ENCODE measurements around the gene AIPL1. TPM values are rescaled to one million over a fixed set of nuclear protein-coding genes. Genes with fewer than 3 reads are reported as not detected.

The AIPL1 gene
- total RNA-seq, 2 experiments from 2014 or later, result not detected

- CTCF ChIA-PET (ENCODE audit: unreplicated experiment), result no interaction called here
- DNase-seq (ENCODE audit: low spot score), result peak; percentile 78
- TF ChIP-seq, protein P1, sequence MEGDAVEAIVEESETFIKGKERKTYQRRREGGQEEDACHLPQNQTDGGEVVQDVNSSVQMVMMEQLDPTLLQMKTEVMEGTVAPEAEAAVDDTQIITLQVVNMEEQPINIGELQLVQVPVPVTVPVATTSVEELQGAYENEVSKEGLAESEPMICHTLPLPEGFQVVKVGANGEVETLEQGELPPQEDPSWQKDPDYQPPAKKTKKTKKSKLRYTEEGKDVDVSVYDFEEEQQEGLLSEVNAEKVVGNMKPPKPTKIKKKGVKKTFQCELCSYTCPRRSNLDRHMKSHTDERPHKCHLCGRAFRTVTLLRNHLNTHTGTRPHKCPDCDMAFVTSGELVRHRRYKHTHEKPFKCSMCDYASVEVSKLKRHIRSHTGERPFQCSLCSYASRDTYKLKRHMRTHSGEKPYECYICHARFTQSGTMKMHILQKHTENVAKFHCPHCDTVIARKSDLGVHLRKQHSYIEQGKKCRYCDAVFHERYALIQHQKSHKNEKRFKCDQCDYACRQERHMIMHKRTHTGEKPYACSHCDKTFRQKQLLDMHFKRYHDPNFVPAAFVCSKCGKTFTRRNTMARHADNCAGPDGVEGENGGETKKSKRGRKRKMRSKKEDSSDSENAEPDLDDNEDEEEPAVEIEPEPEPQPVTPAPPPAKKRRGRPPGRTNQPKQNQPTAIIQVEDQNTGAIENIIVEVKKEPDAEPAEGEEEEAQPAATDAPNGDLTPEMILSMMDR (conservative IDR thresholded peaks at IDR 0.05; ENCODE audit: low read length), result no peak
- no peak for TF ChIP-seq EZH2phosphoT487 (IDR thresholded peaks at IDR 0.05; ENCODE audit: borderline replicate concordance, low read depth, low read length)
- POLR2A ChIA-PET, result no interaction called here
- intact Hi-C loops (cut with micrococcal nuclease; ENCODE audit: unreplicated experiment), result no loop called here
- H3K36me3 ChIP-seq (ENCODE audit: insufficient read depth, low read length), result no peaks in the 10 kb centered on the region
- H4K20me1 ChIP-seq (ENCODE audit: insufficient read depth, low read length), result no peaks in the 10 kb centered on the region
- no peak overlapping the region for H3K27ac ChIP-seq (ENCODE audit: low read depth, low read length, poor library complexity, severe bottlenecking)
- peak overlapping the region; percentile 43 for H3K4me2 ChIP-seq (ENCODE audit: low read length)
- H3K79me2 ChIP-seq (ENCODE audit: insufficient read depth, low read depth, low read length), result no peaks in the 10 kb centered on the region
- H3K4me1 ChIP-seq (ENCODE audit: insufficient read depth, low read length, poor library complexity, severe bottlenecking), result peaks cover 15% of the 10 kb centered on the region
- no peaks in the 10 kb centered on the region for H3K9me3 ChIP-seq (ENCODE audit: low read length)
- no peak overlapping the region for H3K4me3 ChIP-seq (ENCODE audit: low read depth, low read length, poor library complexity, severe bottlenecking)
- H3K9me2 ChIP-seq (ENCODE audit: insufficient read depth, low read length), result no peaks in the 10 kb centered on the region
- H2AFZ ChIP-seq (ENCODE audit: low read length), result peak overlapping the region; percentile 44; the same call in 1 of the 2 replicates
- no TSS peak for BruUV-seq (replicated peaks)
Observed at GRCh38 chr17:6455321-6455705, 20.4 kb upstream of the AIPL1 start.

DNA sequence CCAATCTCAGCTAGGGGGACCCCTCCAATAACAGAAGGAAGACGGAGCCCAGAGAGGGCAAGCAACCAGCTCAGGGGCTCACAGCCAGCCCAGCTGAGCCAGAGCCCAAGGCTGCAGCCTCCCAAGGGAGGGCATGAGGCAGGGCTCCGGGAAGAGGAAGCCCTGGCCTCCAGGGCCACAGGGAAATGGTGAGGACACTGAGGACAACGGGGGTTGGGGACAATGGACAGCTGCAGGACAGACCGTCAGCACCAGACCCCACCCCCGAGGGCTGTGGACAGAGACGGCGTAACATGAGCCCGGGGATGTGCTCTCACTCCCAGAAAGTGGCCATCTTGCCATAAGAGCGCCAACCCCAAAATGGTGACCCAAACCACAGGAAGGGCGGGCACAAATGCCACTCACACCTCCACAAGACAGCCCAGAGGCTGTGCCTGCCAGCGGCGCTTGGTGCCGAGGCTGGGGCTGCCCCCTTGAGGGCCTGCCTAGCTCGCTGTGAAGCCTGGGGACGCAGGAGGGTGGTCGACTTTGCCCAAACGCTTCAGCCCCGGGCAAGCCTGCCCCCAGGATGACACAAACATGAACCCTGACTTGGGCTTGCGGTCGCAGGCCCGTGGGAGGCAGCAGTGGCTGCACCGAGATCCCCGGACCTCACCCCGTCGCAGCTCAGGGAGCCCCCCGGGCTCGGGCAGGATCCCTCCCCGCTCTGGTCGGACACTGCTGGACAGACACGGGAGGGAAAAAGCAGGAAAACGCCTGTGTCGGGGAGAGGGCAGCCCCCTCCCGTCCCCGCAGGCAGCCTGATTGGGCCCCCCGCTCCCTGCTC lies 19.8 kb upstream of the AIPL1 start:
- H3K79me2 ChIP-seq (ENCODE audit: insufficient read depth, low read depth, low read length), result no peaks in the 10 kb centered on the region
- intact Hi-C loops (cut with micrococcal nuclease; ENCODE audit: unreplicated experiment), result no loop called here
- no peak overlapping the region for H3K27ac ChIP-seq (ENCODE audit: low read depth, low read length, poor library complexity, severe bottlenecking)
- H3K9me2 ChIP-seq (ENCODE audit: insufficient read depth, low read length), result no peaks in the 10 kb centered on the region
- TF ChIP-seq, protein P1 (conservative IDR thresholded peaks at IDR 0.05; ENCODE audit: low read length), result no peak
- TF ChIP-seq EZH2phosphoT487 (IDR thresholded peaks at IDR 0.05; ENCODE audit: borderline replicate concordance, low read depth, low read length), result no peak
- no peaks in the 10 kb centered on the region for H3K9me3 ChIP-seq (ENCODE audit: low read length)
- peak overlapping the region; percentile 43 for H3K4me2 ChIP-seq (ENCODE audit: low read length)
- no peaks in the 10 kb centered on the region for H3K36me3 ChIP-seq (ENCODE audit: insufficient read depth, low read length)
- no peaks in the 10 kb centered on the region for H4K20me1 ChIP-seq (ENCODE audit: insufficient read depth, low read length)
- peak overlapping the region; percentile 44; the same call in 1 of the 2 replicates for H2AFZ ChIP-seq (ENCODE audit: low read length)
- no peak for DNase-seq (ENCODE audit: low spot score)
- CTCF ChIA-PET (ENCODE audit: unreplicated experiment), result interaction anchor here (1.1 kb wide), 1 partner anchor 16 kb away, joined by 3 read pairs; no protein-coding TSS in a partner anchor
- no peak overlapping the region for H3K4me3 ChIP-seq (ENCODE audit: low read depth, low read length, poor library complexity, severe bottlenecking)
- BruUV-seq (replicated peaks), result no TSS peak
- POLR2A ChIA-PET, result no interaction called here
- peaks cover 15% of the 10 kb centered on the region for H3K4me1 ChIP-seq (ENCODE audit: insufficient read depth, low read length, poor library complexity, severe bottlenecking)
